HG02571 (cell line): ENCODE data around the gene ZG16B.

ENCODE experiments used
- ATAC-seq: cut with Tn5 transposase; IDR thresholded peaks from one replicate; pipeline ENCODE4 v1.9.1; 2021; ENCODE audit warnings: mild to moderate bottlenecking, moderate library complexity; ENCODE audit not compliant: unreplicated experiment

Gene ZG16B

GRCh38 chr16:2829501-2830354, at the start of gene ZG16B:
ZG16B (plus strand) TSS chr16:2830303; CDS start chr16:2830442, 139 bp downstream.
- no peak for ATAC-seq

- ATAC-seq = no peak
Measured at GRCh38 chr16:2782583-2783351, 47.3 kb upstream of the ZG16B start.

- no peak for ATAC-seq
Measured at GRCh38 chr16:2783581-2784357, 46.3 kb upstream of the ZG16B start.

GRCh38 chr16:2784358-2785100, 45.6 kb upstream of the ZG16B start:
- ATAC-seq = no peak

- ATAC-seq = no peak
Measured at GRCh38 chr16:2785101-2785991, 44.8 kb upstream of the ZG16B start.

- ATAC-seq = no peak
Measured at GRCh38 chr16:2786061-2786825, 43.9 kb upstream of the ZG16B start.

- no peak for ATAC-seq
Measured at GRCh38 chr16:2786826-2787151, 43.3 kb upstream of the ZG16B start.

GRCh38 chr16:2787406-2787805, 42.7 kb upstream of the ZG16B start, which contains the start of gene PRSS33:
PRSS33 (minus strand) TSS chr16:2787560; CDS start chr16:2786547, 1,013 bp downstream.
- ATAC-seq = no peak

GRCh38 chr16:2787961-2788360, 42.1 kb upstream of the ZG16B start:
- ATAC-seq = no peak

GRCh38 chr16:2790631-2791030, 39.5 kb upstream of the ZG16B start:
- ATAC-seq = no peak

GRCh38 chr16:2791174-2791573, 38.9 kb upstream of the ZG16B start:
- ATAC-seq = no peak

- no peak for ATAC-seq
Measured at GRCh38 chr16:2792940-2793339, 37.2 kb upstream of the ZG16B start.

GRCh38 chr16:2795395-2796143, 34.5 kb upstream of the ZG16B start:
- ATAC-seq = no peak

- ATAC-seq = no peak
Measured at GRCh38 chr16:2798723-2799204, 31.3 kb upstream of the ZG16B start.

GRCh38 chr16:2799205-2799858, 30.8 kb upstream of the ZG16B start:
- no peak for ATAC-seq

- no peak for ATAC-seq
Measured at GRCh38 chr16:2799859-2800226, 30.3 kb upstream of the ZG16B start.

GRCh38 chr16:2803545-2804195, 26.4 kb upstream of the ZG16B start:
- ATAC-seq = no peak
